DMS79 treated with DMSO at 0.1 percent for 48 hours (cell line): ENCODE measurements around the gene CDH11.

ENCODE experiments used
- DNase-seq: peaks from one replicate; lab custom pipeline; 2025; lab: John Stamatoyannopoulos, UW

The CDH11 gene

GRCh38 chr16:65032387-65032786 is 89.5 kb downstream of the CDH11 start:
- DNase-seq, result no peak

DNA sequence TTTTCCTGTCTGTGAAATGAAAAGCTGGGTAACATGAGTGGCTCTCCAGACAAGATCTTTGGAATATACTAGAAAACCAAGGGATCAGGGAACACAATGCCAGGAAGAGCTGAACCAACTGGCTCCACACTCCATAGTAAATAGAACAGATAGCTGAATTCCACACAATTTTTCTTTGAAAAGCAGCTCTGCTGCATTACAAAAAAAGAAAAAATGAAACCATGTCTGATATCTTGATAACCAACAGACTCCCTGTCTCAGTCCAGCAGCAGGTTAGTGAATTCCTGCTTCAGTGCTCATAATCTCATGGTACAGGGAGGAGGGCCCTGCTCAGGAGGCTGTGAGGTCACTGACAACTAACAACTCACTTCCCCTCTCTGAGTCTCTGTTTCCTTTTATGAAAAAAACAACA is 97.1 kb downstream of the CDH11 start:
- no peak for DNase-seq

DNA sequence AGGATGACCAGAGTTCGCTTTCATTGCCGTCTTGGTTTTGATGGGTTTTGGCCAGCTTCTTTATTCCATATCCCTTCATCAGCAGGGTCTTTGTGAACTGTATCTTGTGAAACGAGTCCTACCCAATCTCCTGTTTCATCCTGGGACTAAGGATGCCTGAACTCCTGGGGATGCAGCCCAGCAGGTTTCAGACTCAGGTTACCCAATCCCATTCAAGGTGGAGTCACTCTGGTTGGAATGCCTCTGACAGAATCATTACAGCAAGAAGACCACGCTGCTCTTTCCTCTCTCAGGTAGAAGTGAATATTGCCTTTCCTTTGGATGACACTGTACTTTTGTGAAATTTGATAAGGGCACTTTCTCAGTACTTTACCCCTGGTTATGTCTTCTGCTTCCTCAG is 98.1 kb downstream of the CDH11 start:
- no peak for DNase-seq

DNA sequence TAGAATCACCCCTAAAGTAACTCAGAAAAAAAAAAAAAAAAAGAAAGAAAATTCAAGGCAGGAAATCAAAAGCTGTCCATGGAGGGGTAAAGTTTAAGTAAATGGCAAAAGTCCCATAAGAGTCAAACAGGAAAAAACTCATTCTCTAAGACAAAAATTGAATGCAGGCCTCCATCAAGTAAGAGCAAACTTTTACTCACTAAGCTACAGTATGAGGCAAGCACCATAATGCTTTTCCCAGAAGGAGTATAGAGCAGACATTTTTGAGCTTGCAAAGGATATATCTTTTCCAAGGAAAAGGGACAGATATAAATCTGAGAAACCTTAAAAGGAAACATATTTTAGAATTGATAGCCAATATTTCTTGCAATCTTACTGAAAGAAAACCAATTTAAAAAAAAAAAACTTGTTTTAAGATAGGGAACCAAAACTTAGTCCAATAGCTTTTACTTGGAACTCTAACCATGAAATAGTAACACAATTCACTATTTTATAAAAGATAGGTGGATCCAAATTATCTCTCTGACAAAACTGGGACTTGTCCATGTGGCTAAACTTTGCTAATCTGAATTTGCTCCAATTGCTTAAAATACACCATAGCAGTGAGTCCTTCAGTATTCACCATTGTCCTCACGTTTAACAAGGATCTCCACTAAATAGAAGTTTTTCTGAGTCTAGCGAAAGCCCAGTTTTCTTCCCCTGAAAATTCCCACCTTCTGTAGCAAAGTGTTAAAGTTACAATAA is 99.8 kb downstream of the CDH11 start:
- DNase-seq, result no peak

- no peak for DNase-seq
These were observed 105.1 kb downstream of the CDH11 start for GRCh38 chr16:65016754-65017153.

DNA sequence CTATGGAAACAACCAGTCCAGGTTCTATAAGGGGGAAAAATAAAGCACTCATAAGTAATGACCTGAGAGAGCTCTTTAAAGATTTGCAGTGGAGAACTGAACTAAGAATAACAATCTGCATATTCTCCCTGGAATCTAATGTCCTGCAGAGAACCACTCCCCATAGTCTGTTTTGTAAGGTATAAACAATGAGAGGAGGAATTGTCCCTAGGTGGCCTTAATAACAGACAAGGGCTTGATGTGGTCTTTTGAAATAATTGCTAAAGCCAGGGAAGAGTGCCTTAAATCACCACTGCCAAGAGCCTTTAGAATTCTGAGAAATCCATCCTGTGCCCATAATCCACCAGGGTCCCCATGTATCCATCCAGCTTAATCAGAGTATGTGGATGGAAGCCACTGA is 106.3 kb downstream of the CDH11 start:
- no peak for DNase-seq

DNA sequence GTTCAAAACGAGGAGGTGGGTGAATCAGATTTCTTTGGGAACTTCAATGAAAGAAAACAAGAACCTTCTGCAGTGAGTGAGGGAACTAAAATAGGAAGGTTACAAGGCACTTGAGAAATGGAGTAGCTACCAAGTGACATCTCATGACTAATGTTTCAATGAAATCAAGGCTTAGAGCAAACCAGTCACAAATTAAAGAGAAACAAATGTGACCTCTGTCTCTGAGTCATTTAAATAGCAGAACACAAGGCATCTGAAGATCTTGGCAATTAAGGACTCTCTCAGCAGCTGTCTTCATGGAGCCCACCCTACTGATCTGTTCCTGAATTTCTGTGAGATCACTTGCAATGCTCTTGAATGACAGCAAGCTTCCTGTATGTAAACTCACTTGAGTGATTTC is 109.5 kb downstream of the CDH11 start:
- no peak for DNase-seq

DNA sequence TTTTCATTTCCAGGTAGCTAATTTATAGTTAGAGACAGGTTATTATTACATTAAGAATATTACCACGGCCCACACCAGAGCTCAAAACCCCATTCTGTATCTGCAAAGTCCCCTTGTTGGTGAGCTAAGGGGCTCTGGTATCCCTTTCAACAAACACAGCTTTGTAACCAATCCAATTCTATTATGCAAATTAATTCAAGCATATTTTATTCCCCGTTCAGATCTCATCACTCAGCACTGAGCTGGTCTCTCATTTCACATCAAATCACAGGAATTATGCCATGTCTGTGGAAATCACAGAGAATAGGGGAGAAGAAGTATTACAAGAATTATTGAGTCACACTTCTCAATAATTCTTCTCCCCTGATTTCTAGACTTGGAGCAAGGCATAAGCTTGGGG is 111.7 kb downstream of the CDH11 start:
- DNase-seq, result no peak

DNA sequence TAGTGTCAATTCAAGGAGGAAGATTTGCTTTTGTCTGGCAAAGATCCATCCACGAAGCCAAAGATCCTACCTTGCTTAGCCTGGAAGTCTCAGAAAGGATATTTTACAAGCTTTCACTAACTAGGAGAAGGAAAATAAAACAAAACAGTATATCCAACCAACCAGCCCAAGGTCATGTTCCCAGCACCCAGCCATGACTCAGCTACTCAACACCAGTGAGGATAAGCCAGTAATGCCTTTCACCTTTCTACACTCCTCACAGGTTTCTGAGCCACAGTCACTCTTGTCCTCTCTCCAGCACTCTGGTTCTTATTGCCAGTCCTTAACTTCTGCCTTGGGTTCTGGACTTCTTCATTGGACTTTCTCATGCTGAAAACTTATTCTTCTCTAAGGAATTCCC is 116.2 kb downstream of the CDH11 start:
- DNase-seq, result no peak

GRCh38 chr16:65004570-65004969 is 117.3 kb downstream of the CDH11 start:
- DNase-seq, result no peak

GRCh38 chr16:65003621-65004020 is 118.2 kb downstream of the CDH11 start:
- no peak for DNase-seq

- DNase-seq, result no peak
These were observed 119.6 kb downstream of the CDH11 start for GRCh38 chr16:65002265-65002664.

DNA sequence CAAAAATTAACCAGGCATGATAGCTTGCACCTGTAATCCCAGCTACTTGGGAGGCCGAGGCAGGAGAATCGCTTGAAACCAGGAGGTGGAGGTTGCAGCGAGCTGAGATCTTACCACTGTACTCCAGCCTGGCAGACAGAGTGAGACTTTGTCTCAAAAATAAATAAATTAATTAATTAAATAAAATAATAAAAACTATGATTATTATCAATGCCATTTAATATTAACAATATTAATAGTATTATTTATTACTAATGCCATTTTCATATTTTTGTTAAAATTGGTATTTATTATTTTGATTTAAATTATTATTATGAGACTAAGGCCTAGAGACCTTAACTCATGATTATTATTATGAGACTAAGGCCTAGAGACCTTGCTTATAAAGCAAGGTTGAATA is 121.2 kb downstream of the CDH11 start:
- no peak for DNase-seq

- DNase-seq, result no peak
These were observed 124.1 kb downstream of the CDH11 start for GRCh38 chr16:64997751-64998150.

DNA sequence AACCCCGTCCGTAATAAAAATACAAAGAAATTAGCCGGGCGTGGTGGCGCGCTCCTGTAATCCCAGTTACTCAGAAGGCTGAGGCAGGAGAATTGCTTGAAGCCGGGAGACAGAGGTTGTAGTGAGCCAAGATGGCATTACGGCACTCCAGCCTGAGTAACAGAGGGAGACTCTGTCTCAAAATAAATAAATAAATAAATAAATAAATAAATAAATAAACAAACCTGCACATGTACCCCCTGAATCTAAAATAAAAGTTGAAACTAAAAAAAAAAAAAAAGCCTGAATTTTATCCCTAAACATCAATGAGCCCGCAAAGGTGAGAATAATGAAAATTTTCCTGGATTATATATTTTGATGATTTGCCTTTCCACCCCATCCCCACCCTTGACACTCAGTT is 124.7 kb downstream of the CDH11 start:
- no peak for DNase-seq

GRCh38 chr16:64996641-64997040 is 125.2 kb downstream of the CDH11 start:
- no peak for DNase-seq

- no peak for DNase-seq
These were observed 128.4 kb downstream of the CDH11 start for GRCh38 chr16:64993464-64993863.

DNA sequence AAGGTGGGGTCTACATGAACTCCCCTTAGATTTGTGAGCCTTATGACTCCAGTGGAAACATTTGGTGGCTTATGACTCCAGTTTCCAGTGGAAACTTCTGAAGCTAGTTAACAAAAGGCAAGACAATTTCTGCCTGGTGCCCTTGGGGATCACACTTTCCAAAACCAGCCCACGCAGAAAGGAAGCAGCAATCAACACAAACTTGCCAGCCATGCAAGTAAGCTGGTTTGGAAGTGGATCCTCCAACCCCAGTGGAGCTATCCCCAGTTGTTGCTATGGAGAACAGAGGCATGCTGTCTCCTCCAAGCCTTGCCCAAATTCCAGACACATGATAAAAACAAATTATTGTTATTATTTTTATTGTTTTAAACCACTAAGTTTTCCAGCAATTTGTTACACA is 130.9 kb downstream of the CDH11 start:
- DNase-seq, result no peak

- no peak for DNase-seq
These were observed 131.8 kb downstream of the CDH11 start for GRCh38 chr16:64990101-64990500.

DNA sequence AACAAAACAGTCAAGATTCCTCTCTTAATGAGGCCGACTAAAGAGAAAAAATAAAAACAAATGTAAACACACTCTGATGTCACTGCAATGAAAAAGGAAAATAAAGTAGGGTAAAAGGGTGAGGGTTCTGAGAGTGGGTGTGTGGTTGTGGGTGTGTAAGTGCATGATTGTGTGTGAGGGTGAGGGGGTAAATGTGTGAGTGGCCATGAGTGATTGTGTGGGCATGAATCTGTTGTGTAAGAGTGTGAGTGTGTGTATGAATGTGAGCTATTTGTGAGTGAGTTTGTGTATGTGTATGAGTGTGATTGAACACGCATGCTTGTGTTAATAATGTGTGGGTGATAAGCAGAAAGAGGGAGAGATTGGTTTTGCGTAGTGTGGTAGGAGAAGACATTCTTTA is 132.8 kb downstream of the CDH11 start:
- DNase-seq, result no peak

DNA sequence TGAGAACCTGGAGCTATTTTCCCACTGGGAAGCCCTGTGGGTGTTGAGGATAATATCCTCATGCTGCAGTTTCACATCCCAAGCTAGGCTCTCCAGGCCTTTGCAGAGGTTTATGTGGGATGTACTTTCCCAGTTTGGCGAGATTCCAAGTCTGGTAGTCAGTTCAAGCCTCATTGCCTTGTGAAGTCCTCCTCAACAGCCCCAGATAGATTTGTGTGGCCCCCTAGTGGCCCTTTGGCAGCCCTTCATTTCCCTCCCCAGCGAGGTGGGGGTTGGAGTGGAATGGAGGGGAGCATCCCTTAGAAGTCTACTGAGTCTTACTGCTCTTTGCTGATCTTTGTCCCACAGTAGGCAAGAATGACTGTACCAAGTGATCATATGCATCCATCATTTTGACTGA is 137.9 kb downstream of the CDH11 start:
- DNase-seq, result peak; percentile 24

- no peak for DNase-seq
These were observed 138.6 kb downstream of the CDH11 start for GRCh38 chr16:64983231-64983630.

DNA sequence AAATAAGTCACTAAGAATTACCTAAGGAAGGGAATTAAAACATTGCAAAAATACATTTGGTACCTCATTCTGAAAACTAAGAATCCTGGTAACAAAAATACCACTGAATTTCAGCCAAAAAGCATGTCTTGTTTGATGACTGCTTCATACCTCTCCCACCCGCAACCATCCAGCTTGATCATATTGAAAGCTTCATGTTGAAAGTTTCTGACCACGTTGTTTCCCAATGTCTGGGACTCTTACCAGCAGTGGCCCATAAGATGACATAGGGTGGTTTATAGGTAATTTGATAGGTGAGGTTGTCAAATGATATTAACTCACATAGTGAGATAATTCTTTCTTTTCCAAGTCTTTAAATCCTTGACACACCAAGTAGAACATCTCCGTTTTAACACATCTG is 139.3 kb downstream of the CDH11 start:
- no peak for DNase-seq

- no peak for DNase-seq
These were observed 140.1 kb downstream of the CDH11 start for GRCh38 chr16:64981568-64982281.
